ENCODE measurements around the gene RAI14.

RAI14 gene

GRCh38 chr5:34791761-34792244 lies 135.7 kb downstream of the RAI14 start:
- no peak overlapping the region for H3K27ac ChIP-seq
- TF ChIP-seq ZFX (IDR thresholded peaks at IDR 0.05; ENCODE audit: borderline replicate concordance) = no peak
- TF ChIP-seq CTCF (IDR thresholded peaks at IDR 0.05) = no peak

GRCh38 chr5:34802834-34803563 lies 146.9 kb downstream of the RAI14 start:
- no peak overlapping the region for H3K27ac ChIP-seq
- TF ChIP-seq ZFX (IDR thresholded peaks at IDR 0.05; ENCODE audit: borderline replicate concordance) = no peak
- no peak for TF ChIP-seq CTCF (IDR thresholded peaks at IDR 0.05)

GRCh38 chr5:34803974-34804732 lies 148.0 kb downstream of the RAI14 start:
- no peak overlapping the region for H3K27ac ChIP-seq
- TF ChIP-seq CTCF (IDR thresholded peaks at IDR 0.05) (no peak), ZFX (IDR thresholded peaks at IDR 0.05; ENCODE audit: borderline replicate concordance) (no peak)

- TF ChIP-seq ZFX (IDR thresholded peaks at IDR 0.05; ENCODE audit: borderline replicate concordance) (no peak), CTCF (IDR thresholded peaks at IDR 0.05) (no peak)
- no peak overlapping the region for H3K27ac ChIP-seq
Measured at GRCh38 chr5:34804913-34805312, 148.8 kb downstream of the RAI14 start.

GRCh38 chr5:34806532-34806931 lies 150.4 kb downstream of the RAI14 start:
- no peak overlapping the region for H3K27ac ChIP-seq
- TF ChIP-seq CTCF (IDR thresholded peaks at IDR 0.05) (no peak), ZFX (IDR thresholded peaks at IDR 0.05; ENCODE audit: borderline replicate concordance) (no peak)

- H3K27ac ChIP-seq = no peak overlapping the region
- TF ChIP-seq CTCF (IDR thresholded peaks at IDR 0.05) = no peak
- no peak for TF ChIP-seq ZFX (IDR thresholded peaks at IDR 0.05; ENCODE audit: borderline replicate concordance)
Measured at GRCh38 chr5:34811706-34812105, 155.6 kb downstream of the RAI14 start.

- H3K27ac ChIP-seq = no peak overlapping the region
- TF ChIP-seq ZFX (IDR thresholded peaks at IDR 0.05; ENCODE audit: borderline replicate concordance) (no peak), CTCF (IDR thresholded peaks at IDR 0.05) (no peak)
Measured at GRCh38 chr5:34813509-34813908, 157.4 kb downstream of the RAI14 start.
